Calu3 (cell line): Measurements from ENCODE around the gene TLK2. TPM values are rescaled to one million over a fixed set of nuclear protein-coding genes. Genes with fewer than 3 reads are reported as not detected.

Experiments
- BruUV-seq: library from RNA; stranded (reverse); fragments of 400-500 nt; replicated peaks from 2 replicates; lab custom pipeline; 2021; lab: Mats Ljungman, UMichigan
- CTCF ChIA-PET: fragments of 300-600 bp; sonication (Branson Sonifier 250); formaldehyde crosslinking; loops from one replicate; lab custom pipeline; 2022; ENCODE audit warnings: antibody characterized with exemption; lab: Charles Lee
- DNase-seq: peaks from one replicate; pipeline ENCODE4 v3.0.0; 2022
- H3K27ac Mint-ChIP-seq: one replicate; pipeline ENCODE4 v1.8.0; 2022; ENCODE audit warnings: mixed read lengths; ENCODE audit not compliant: unreplicated experiment
- H3K27me3 Mint-ChIP-seq: one replicate; pipeline ENCODE4 v1.8.0; 2022; ENCODE audit warnings: mixed read lengths; ENCODE audit not compliant: unreplicated experiment
- H3K36me3 Mint-ChIP-seq: one replicate; pipeline ENCODE4 v1.8.0; 2022; ENCODE audit warnings: mild to moderate bottlenecking, moderate library complexity, mixed read lengths; ENCODE audit not compliant: insufficient read depth, unreplicated experiment
- H3K4me1 Mint-ChIP-seq: one replicate; pipeline ENCODE4 v1.8.0; 2022; ENCODE audit warnings: mild to moderate bottlenecking, low read depth, mixed read lengths; ENCODE audit not compliant: unreplicated experiment
- H3K4me3 Mint-ChIP-seq: one replicate; pipeline ENCODE4 v1.8.0; 2022; ENCODE audit warnings: mild to moderate bottlenecking, low read depth, moderate library complexity, mixed read lengths; ENCODE audit not compliant: unreplicated experiment
- H3K9me3 Mint-ChIP-seq: one replicate; pipeline ENCODE4 v1.8.0; 2022; ENCODE audit warnings: low read depth, mixed read lengths; ENCODE audit not compliant: unreplicated experiment
- intact Hi-C: fragments of 100-400 bp; cut with micrococcal nuclease; formaldehyde crosslinking; loops from one replicate; pipeline ENCODE4 v1.10.0; 2022; ENCODE audit not compliant: unreplicated experiment
- total RNA-seq: library from RNA; stranded (reverse); gene quantifications from 2 replicates; pipeline ENCODE4 v1.2.3, GENCODE V29; 2022
- TF ChIP-seq, protein P1 (sequence below): fragments of 200-600 bp; IDR thresholded peaks from one replicate; pipeline ENCODE4 v1.8.0; 2022; ENCODE audit warnings: antibody characterized with exemption; ENCODE audit not compliant: unreplicated experiment

The TLK2 gene
- total RNA-seq, 1 experiment from 2014 or later: 26.3 TPM

DNA sequence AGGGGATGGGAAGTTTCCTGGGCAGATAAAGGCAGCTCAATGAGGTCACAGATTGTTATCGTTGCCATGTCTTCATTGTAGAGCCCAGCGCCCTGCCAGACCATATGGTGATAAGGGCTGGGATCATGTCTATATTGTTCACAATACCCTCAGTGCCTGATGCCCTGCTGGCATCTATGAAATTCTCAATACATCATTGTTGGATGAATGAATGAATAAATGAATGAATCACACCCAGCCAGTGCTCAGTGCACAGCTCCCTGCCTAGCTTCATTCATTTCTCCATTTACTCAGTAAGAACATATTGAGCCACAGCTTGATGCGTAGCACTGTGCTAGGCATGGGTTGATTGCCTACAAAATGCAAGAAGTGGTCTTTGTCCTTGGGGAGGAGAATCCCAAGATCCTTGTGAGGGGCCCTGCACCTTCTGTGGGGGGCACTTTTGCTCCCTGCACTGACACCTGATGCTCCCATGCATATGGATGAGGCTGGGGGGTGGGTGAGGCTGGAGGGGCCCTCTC is 178.6 kb downstream of the TLK2 start:
- DNase-seq: no peak
- no peaks in the 10 kb centered on the region for H3K4me1 Mint-ChIP-seq
- H3K27me3 Mint-ChIP-seq: peaks cover 29% of the 10 kb centered on the region
- CTCF ChIA-PET: interaction anchor here (0.6 kb wide), 2 partner anchors 347 to 1012 kb away, joined by 4 to 5 read pairs; no protein-coding TSS in a partner anchor
- no peak overlapping the region for H3K4me3 Mint-ChIP-seq
- H3K27ac Mint-ChIP-seq: no peak overlapping the region
- BruUV-seq: no TSS peak
- peaks cover 9% of the 10 kb centered on the region for H3K36me3 Mint-ChIP-seq
- TF ChIP-seq, protein P1, sequence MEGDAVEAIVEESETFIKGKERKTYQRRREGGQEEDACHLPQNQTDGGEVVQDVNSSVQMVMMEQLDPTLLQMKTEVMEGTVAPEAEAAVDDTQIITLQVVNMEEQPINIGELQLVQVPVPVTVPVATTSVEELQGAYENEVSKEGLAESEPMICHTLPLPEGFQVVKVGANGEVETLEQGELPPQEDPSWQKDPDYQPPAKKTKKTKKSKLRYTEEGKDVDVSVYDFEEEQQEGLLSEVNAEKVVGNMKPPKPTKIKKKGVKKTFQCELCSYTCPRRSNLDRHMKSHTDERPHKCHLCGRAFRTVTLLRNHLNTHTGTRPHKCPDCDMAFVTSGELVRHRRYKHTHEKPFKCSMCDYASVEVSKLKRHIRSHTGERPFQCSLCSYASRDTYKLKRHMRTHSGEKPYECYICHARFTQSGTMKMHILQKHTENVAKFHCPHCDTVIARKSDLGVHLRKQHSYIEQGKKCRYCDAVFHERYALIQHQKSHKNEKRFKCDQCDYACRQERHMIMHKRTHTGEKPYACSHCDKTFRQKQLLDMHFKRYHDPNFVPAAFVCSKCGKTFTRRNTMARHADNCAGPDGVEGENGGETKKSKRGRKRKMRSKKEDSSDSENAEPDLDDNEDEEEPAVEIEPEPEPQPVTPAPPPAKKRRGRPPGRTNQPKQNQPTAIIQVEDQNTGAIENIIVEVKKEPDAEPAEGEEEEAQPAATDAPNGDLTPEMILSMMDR: no peak
- H3K9me3 Mint-ChIP-seq: peaks cover 5% of the 10 kb centered on the region
- intact Hi-C loops: no loop called here

DNA sequence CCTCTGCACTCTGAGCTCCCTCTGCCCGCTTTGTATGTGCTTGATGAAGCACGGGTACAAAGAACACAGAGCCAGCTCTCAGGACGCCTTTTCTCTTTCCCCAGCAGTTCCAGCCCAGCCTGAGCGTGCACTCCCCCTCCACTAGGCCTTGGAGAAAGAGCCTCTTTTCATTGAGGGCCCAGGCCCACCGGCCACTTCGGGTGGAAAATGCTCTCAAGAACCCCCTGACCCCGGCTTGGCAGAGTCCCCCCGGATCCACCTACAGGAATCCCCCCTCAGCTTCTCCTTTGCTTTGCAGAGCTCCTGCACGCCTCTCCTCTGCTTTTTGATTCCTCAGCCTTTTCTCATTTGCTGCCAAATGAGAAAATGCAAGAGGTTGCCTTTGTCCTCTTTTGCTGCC is 179.1 kb downstream of the TLK2 start:
- Mint-ChIP-seq H3K4me3 (no peak overlapping the region), H3K27ac (no peak overlapping the region), H3K4me1 (no peaks in the 10 kb centered on the region), H3K36me3 (peaks cover 4% of the 10 kb centered on the region), H3K27me3 (peaks cover 34% of the 10 kb centered on the region), H3K9me3 (peaks cover 5% of the 10 kb centered on the region)
- TF ChIP-seq, protein P1: no peak
- intact Hi-C loops: no loop called here
- no TSS peak for BruUV-seq
- CTCF ChIA-PET: no interaction called here
- no peak for DNase-seq

DNA sequence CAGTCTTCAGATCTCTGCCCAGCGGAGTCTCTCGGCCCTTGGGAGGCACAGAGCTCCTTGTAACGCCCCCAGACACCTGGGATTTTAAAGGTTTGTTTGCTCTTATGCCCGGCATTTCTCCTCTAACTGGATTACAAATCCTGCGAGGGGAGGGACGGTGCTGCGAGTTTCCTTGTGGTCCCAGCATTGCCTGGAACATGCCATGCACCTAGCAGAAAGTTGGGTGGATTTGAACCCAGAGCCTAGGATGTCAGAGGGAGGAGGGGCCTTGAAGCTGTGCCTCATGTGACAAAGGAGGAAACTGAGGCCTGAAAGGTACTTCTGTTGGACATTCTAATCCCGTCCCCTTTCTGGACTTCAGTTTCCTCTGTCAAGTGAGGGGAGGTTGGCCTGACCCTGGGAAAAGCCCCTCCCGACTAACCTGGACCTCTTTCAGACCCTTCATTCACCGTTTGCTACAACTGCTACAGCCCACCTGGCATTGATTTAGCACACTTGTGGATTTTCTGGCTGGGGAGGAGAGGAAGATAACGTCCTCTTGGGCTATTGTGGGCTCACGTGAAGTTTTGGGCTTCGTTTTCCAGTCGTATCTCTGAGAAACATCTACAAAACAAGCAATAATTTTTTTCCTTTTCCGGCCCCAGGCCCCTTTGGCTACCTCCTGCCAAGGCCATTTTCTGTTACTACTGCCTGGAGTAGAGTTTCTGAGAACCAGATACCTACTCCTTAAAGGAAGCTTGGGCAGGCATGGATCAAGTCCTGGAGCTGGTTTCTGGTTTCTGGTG is 179.7 kb downstream of the TLK2 start:
- H3K4me3 Mint-ChIP-seq: no peak overlapping the region
- H3K27ac Mint-ChIP-seq: no peak overlapping the region
- peaks cover 5% of the 10 kb centered on the region for H3K9me3 Mint-ChIP-seq
- BruUV-seq: no TSS peak
- intact Hi-C loops: no loop called here
- H3K27me3 Mint-ChIP-seq: peaks cover 40% of the 10 kb centered on the region
- TF ChIP-seq, protein P1: no peak
- H3K4me1 Mint-ChIP-seq: no peaks in the 10 kb centered on the region
- H3K36me3 Mint-ChIP-seq: no peaks in the 10 kb centered on the region
- DNase-seq: no peak
- CTCF ChIA-PET: no interaction called here

DNA sequence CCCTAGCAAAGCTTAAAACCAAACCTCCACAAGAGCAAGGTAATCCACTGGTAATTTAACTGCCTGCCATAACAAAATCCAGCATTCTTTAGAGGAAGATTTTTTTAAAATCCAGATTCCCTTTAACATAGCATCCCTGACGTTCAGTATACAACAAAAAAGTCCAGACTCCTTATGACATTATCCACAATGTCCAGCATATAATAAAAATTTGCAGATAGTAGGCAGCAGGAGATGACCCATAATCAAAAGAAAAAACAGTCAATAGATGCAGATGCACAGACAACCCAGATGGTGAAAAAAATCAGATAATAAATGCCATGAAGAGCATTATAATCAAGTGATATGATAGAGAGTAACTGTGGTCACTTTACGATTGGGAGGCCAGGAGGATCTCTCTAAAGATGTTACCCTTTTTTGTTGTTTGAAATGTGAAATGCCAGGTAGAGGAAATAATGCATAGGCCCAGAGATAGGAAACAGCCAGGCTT is 182.0 kb downstream of the TLK2 start:
- TF ChIP-seq, protein P1: no peak
- DNase-seq: no peak
- CTCF ChIA-PET: no interaction called here
- Mint-ChIP-seq H3K9me3 (peaks cover 5% of the 10 kb centered on the region), H3K4me1 (no peaks in the 10 kb centered on the region), H3K27me3 (peaks cover 47% of the 10 kb centered on the region), H3K4me3 (no peak overlapping the region), H3K36me3 (no peaks in the 10 kb centered on the region), H3K27ac (no peak overlapping the region)
- no TSS peak for BruUV-seq
- intact Hi-C loops: no loop called here
